ENCODE data around the gene CSMD2.
A peak's percentile ranks its signal among the peaks of the same experiment; 100 is the strongest.

The CSMD2 gene

DNA sequence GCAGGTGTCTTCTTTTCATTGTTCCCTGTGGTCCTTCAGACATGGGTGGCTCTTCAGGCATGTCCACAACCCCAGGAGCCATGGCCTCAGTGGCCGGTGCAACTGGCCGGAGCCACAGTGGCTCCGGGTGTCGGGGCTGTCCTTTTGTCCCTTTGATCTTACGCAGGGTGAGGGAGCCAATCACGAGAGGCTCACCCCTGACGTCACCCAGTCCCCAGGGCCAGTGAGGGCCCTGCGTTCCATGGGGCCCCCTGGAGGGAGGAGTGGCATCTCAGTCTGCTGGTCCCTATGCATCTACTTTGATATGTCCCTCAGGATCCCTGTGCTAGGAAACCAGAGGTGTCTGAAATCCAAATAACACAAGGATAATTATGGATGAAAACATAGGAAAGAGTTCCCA, 663.3 kb downstream of the CSMD2 start:
- Histone ChIP-seq H3K27ac (ENCODE audit: low read depth, low read length) (no peak overlapping the region), H3K9me3 (ENCODE audit: control insufficient read depth in 1 of 2, low read length in 2 of 2) (peaks cover 0 to 9% of the 10 kb centered on the region in 2 donors), H3K9ac (ENCODE audit: low read depth in 1 of 2, low read length in 2 of 2) (no peak overlapping the region), H3K27me3 (ENCODE audit: control insufficient read depth in 1 of 2, insufficient read depth in 2 of 2, low read length in 2 of 2) (no peaks in the 10 kb centered on the region), H3K4me1 (ENCODE audit: control insufficient read depth in 1 of 2, insufficient read depth in 2 of 2, low read length in 2 of 2) (no peaks in the 10 kb centered on the region), H3K4me3 (ENCODE audit: low read depth in 1 of 2, low read length in 2 of 2) (no peak overlapping the region), H3K36me3 (ENCODE audit: control insufficient read depth in 1 of 2, insufficient read depth in 2 of 2, low read length in 2 of 2) (peaks cover 0 to 2% of the 10 kb centered on the region in 2 donors)

DNA sequence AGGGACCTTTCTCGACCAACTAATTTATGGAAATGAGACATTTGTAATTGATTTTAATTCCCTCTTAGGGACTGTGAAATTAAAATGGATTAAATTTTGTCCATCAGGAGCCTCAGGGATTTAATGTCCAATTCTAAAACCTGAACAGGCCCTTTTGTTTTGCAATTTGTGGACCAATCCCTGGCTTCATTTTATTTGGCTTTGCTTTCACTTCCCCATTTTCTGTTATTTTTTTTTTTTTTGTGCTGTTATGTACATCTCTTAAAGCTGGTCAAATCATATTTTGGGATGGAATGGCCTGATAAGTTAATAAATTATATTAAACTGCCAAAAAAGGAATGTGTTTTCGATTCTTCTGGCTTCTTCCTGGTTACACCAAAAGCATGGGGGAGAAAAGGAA, 663.7 kb downstream of the CSMD2 start:
- H3K9ac ChIP-seq (ENCODE audit: low read depth in 1 of 2, low read length in 2 of 2): no peak overlapping the region
- H3K36me3 ChIP-seq (ENCODE audit: control insufficient read depth in 1 of 2, insufficient read depth in 2 of 2, low read length in 2 of 2): peaks cover 0 to 5% of the 10 kb centered on the region in 2 donors
- H3K4me1 ChIP-seq (ENCODE audit: control insufficient read depth in 1 of 2, insufficient read depth in 2 of 2, low read length in 2 of 2): no peaks in the 10 kb centered on the region
- no peaks in the 10 kb centered on the region for H3K27me3 ChIP-seq (ENCODE audit: control insufficient read depth in 1 of 2, insufficient read depth in 2 of 2, low read length in 2 of 2)
- peaks cover 3 to 13% of the 10 kb centered on the region in 2 donors for H3K9me3 ChIP-seq (ENCODE audit: control insufficient read depth in 1 of 2, low read length in 2 of 2)
- no peak overlapping the region for H3K4me3 ChIP-seq (ENCODE audit: low read depth in 1 of 2, low read length in 2 of 2)
- no peak overlapping the region for H3K27ac ChIP-seq (ENCODE audit: low read depth, low read length)

GRCh38 chr1:33500547-33500946, 664.5 kb downstream of the CSMD2 start:
- Histone ChIP-seq H3K27ac (ENCODE audit: low read depth, low read length) (no peak overlapping the region), H3K4me1 (ENCODE audit: control insufficient read depth in 1 of 2, insufficient read depth in 2 of 2, low read length in 2 of 2) (no peaks in the 10 kb centered on the region), H3K9ac (ENCODE audit: low read depth in 1 of 2, low read length in 2 of 2) (no peak overlapping the region), H3K27me3 (ENCODE audit: control insufficient read depth in 1 of 2, insufficient read depth in 2 of 2, low read length in 2 of 2) (no peaks in the 10 kb centered on the region), H3K9me3 (ENCODE audit: control insufficient read depth in 1 of 2, low read length in 2 of 2) (peaks cover 11 to 19% of the 10 kb centered on the region in 2 donors), H3K4me3 (ENCODE audit: low read depth in 1 of 2, low read length in 2 of 2) (no peak overlapping the region), H3K36me3 (ENCODE audit: control insufficient read depth in 1 of 2, insufficient read depth in 2 of 2, low read length in 2 of 2) (peaks cover 0 to 5% of the 10 kb centered on the region in 2 donors)

GRCh38 chr1:33497410-33497809, 667.6 kb downstream of the CSMD2 start:
- Histone ChIP-seq H3K27ac (ENCODE audit: low read depth, low read length) (no peak overlapping the region), H3K27me3 (ENCODE audit: control insufficient read depth in 1 of 2, insufficient read depth in 2 of 2, low read length in 2 of 2) (no peaks in the 10 kb centered on the region), H3K4me3 (ENCODE audit: low read depth in 1 of 2, low read length in 2 of 2) (no peak overlapping the region), H3K4me1 (ENCODE audit: control insufficient read depth in 1 of 2, insufficient read depth in 2 of 2, low read length in 2 of 2) (no peaks in the 10 kb centered on the region), H3K9me3 (ENCODE audit: control insufficient read depth in 1 of 2, low read length in 2 of 2) (peaks cover 39 to 46% of the 10 kb centered on the region in 2 donors), H3K9ac (ENCODE audit: low read depth in 1 of 2, low read length in 2 of 2) (no peak overlapping the region), H3K36me3 (ENCODE audit: control insufficient read depth in 1 of 2, insufficient read depth in 2 of 2, low read length in 2 of 2) (peaks cover 24 to 30% of the 10 kb centered on the region in 2 donors)

GRCh38 chr1:33494929-33495328, 670.1 kb downstream of the CSMD2 start:
- Histone ChIP-seq H3K27me3 (ENCODE audit: control insufficient read depth in 1 of 2, insufficient read depth in 2 of 2, low read length in 2 of 2) (no peaks in the 10 kb centered on the region), H3K36me3 (ENCODE audit: control insufficient read depth in 1 of 2, insufficient read depth in 2 of 2, low read length in 2 of 2) (peaks cover 47 to 50% of the 10 kb centered on the region in 2 donors), H3K9ac (ENCODE audit: low read depth in 1 of 2, low read length in 2 of 2) (no peak overlapping the region), H3K4me1 (ENCODE audit: control insufficient read depth in 1 of 2, insufficient read depth in 2 of 2, low read length in 2 of 2) (no peaks in the 10 kb centered on the region), H3K4me3 (ENCODE audit: low read depth in 1 of 2, low read length in 2 of 2) (no peak overlapping the region), H3K9me3 (ENCODE audit: control insufficient read depth in 1 of 2, low read length in 2 of 2) (peaks cover 39 to 51% of the 10 kb centered on the region in 2 donors), H3K27ac (ENCODE audit: low read depth, low read length) (no peak overlapping the region)

DNA sequence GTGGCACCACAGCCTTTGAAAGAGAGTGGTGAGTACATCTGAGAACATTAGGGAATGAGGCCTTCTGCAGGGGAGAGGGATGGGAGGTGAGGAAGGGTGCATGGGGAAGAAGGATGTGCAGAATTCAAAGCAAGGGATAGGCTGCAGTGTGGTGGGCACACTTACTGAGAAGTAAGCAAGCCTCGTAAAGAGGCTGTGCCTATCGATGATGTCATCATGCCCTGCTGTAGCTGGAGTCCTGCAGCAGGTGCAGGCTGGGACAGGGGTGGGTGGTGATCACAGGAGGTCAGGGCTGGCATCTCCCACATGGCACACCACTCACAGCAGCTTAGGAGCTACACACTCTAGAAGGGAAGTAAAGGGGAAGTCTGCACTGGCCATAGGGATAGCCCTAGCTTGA, 676.4 kb downstream of the CSMD2 start:
- Histone ChIP-seq H3K4me1 (ENCODE audit: control insufficient read depth in 1 of 2, insufficient read depth in 2 of 2, low read length in 2 of 2) (no peaks in the 10 kb centered on the region), H3K9me3 (ENCODE audit: control insufficient read depth in 1 of 2, low read length in 2 of 2) (peaks cover 9 to 14% of the 10 kb centered on the region in 2 donors), H3K36me3 (ENCODE audit: control insufficient read depth in 1 of 2, insufficient read depth in 2 of 2, low read length in 2 of 2) (peaks cover 43 to 52% of the 10 kb centered on the region in 2 donors), H3K9ac (ENCODE audit: low read depth in 1 of 2, low read length in 2 of 2) (no peak overlapping the region), H3K27me3 (ENCODE audit: control insufficient read depth in 1 of 2, insufficient read depth in 2 of 2, low read length in 2 of 2) (no peaks in the 10 kb centered on the region), H3K27ac (ENCODE audit: low read depth, low read length) (no peak overlapping the region), H3K4me3 (ENCODE audit: low read depth in 1 of 2, low read length in 2 of 2) (no peak overlapping the region)

DNA sequence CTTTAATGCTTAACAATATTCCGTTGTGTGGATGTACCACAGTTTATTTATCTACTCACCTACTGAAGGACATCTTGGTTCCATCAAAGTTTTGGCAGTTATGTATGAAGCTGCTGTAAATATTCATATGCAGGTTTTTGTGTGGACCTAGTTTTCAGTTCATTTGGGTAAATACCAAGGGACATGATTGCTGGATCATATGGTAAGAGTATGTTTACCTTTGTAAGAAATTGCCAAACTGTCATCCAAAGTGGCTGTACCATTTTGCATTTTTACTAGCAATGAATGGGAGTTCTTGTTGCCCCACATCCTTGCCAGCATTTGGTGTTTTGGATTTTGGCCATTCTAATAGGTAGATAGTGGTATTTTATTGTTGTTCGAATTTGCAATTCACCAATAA, 682.6 kb downstream of the CSMD2 start:
- H3K9ac ChIP-seq (ENCODE audit: low read depth in 1 of 2, low read length in 2 of 2): no peak overlapping the region
- peaks cover 14 to 15% of the 10 kb centered on the region in 2 donors for H3K4me1 ChIP-seq (ENCODE audit: control insufficient read depth in 1 of 2, insufficient read depth in 2 of 2, low read length in 2 of 2)
- H3K36me3 ChIP-seq (ENCODE audit: control insufficient read depth in 1 of 2, insufficient read depth in 2 of 2, low read length in 2 of 2): peaks cover 6 to 23% of the 10 kb centered on the region in 2 donors
- H3K4me3 ChIP-seq (ENCODE audit: low read depth in 1 of 2, low read length in 2 of 2): no peak overlapping the region
- H3K27me3 ChIP-seq (ENCODE audit: control insufficient read depth in 1 of 2, insufficient read depth in 2 of 2, low read length in 2 of 2): no peaks in the 10 kb centered on the region
- no peaks in the 10 kb centered on the region for H3K9me3 ChIP-seq (ENCODE audit: control insufficient read depth in 1 of 2, low read length in 2 of 2)
- no peak overlapping the region for H3K27ac ChIP-seq (ENCODE audit: low read depth, low read length)

- no peak overlapping the region for H3K9ac ChIP-seq (ENCODE audit: low read depth in 1 of 2, low read length in 2 of 2)
- peak overlapping the region; percentile 5 to 36 for H3K4me3 ChIP-seq (ENCODE audit: low read depth in 1 of 2, low read length in 2 of 2)
- no peak overlapping the region for H3K27ac ChIP-seq (ENCODE audit: low read depth, low read length)
- no peaks in the 10 kb centered on the region for H3K27me3 ChIP-seq (ENCODE audit: control insufficient read depth in 1 of 2, insufficient read depth in 2 of 2, low read length in 2 of 2)
- peaks cover 6 to 18% of the 10 kb centered on the region in 2 donors for H3K36me3 ChIP-seq (ENCODE audit: control insufficient read depth in 1 of 2, insufficient read depth in 2 of 2, low read length in 2 of 2)
- H3K4me1 ChIP-seq (ENCODE audit: control insufficient read depth in 1 of 2, insufficient read depth in 2 of 2, low read length in 2 of 2): peaks cover 38 to 45% of the 10 kb centered on the region in 2 donors
- no peaks in the 10 kb centered on the region for H3K9me3 ChIP-seq (ENCODE audit: control insufficient read depth in 1 of 2, low read length in 2 of 2)
Observed at GRCh38 chr1:33477451-33477850, 687.6 kb downstream of the CSMD2 start.

- no peak overlapping the region for H3K27ac ChIP-seq (ENCODE audit: low read depth, low read length)
- H3K4me1 ChIP-seq (ENCODE audit: control insufficient read depth in 1 of 2, insufficient read depth in 2 of 2, low read length in 2 of 2): peaks cover 44 to 50% of the 10 kb centered on the region in 2 donors
- H3K4me3 ChIP-seq (ENCODE audit: low read depth in 1 of 2, low read length in 2 of 2): no peak overlapping the region
- no peaks in the 10 kb centered on the region for H3K36me3 ChIP-seq (ENCODE audit: control insufficient read depth in 1 of 2, insufficient read depth in 2 of 2, low read length in 2 of 2)
- no peaks in the 10 kb centered on the region for H3K27me3 ChIP-seq (ENCODE audit: control insufficient read depth in 1 of 2, insufficient read depth in 2 of 2, low read length in 2 of 2)
- H3K9ac ChIP-seq (ENCODE audit: low read depth in 1 of 2, low read length in 2 of 2): no peak overlapping the region
- no peaks in the 10 kb centered on the region for H3K9me3 ChIP-seq (ENCODE audit: control insufficient read depth in 1 of 2, low read length in 2 of 2)
Observed at GRCh38 chr1:33473900-33474299, 691.1 kb downstream of the CSMD2 start.

GRCh38 chr1:33472269-33472980, 692.6 kb downstream of the CSMD2 start, which contains the start of gene ZSCAN20:
Gene ZSCAN20, plus strand, starts transcription at chr1:33472645. Its CDS starts 6,644 bp downstream, at chr1:33479289.
- Histone ChIP-seq H3K4me1 (ENCODE audit: control insufficient read depth in 1 of 2, insufficient read depth in 2 of 2, low read length in 2 of 2) (peaks cover 35 to 38% of the 10 kb centered on the region in 2 donors), H3K4me3 (ENCODE audit: low read depth in 1 of 2, low read length in 2 of 2) (peak within 1 kb of the TSS; percentile 79 to 83), H3K27ac (ENCODE audit: low read depth, low read length) (peak within 1 kb of the TSS; percentile 58), H3K27me3 (ENCODE audit: control insufficient read depth in 1 of 2, insufficient read depth in 2 of 2, low read length in 2 of 2) (no peaks in the 10 kb centered on the region), H3K9ac (ENCODE audit: low read depth in 1 of 2, low read length in 2 of 2) (peak within 1 kb of the TSS; percentile 53 to 71), H3K9me3 (ENCODE audit: control insufficient read depth in 1 of 2, low read length in 2 of 2) (no peaks in the 10 kb centered on the region), H3K36me3 (ENCODE audit: control insufficient read depth in 1 of 2, insufficient read depth in 2 of 2, low read length in 2 of 2) (no peaks in the 10 kb centered on the region)

Measured in duodenal mucosa (tissue), 2 donors.